Neural cell (in vitro differentiated cells): ENCODE results near the gene NSUN3. TPM values are rescaled to one million over a fixed set of nuclear protein-coding genes. Genes with fewer than 3 reads are reported as not detected.

Experiments
- H2AFZ ChIP-seq: fragments of 200-600, 300-800 bp; sonication (generic), shearing (Covaris generic); 2 replicates; pipeline ENCODE4 v1.6.0; 2014; ENCODE audit warnings: low read depth, mild to moderate bottlenecking, antibody characterized with exemption, low read length, moderate library complexity
- H3F3A ChIP-seq: fragments of 200-600 bp; shearing (Covaris generic); 2 replicates; pipeline ENCODE4 v1.6.1; 2016; ENCODE audit warnings: mild to moderate bottlenecking, moderate library complexity, mixed read lengths, antibody characterized with exemption, low read length; ENCODE audit not compliant: insufficient read depth, poor library complexity, severe bottlenecking
- H3K27ac ChIP-seq: fragments of 200-600, 300-800 bp; sonication (generic), shearing (Covaris generic); 2 replicates; pipeline ENCODE4 v1.5.1; 2014; ENCODE audit warnings: mild to moderate bottlenecking, low read length, moderate library complexity
- H3K27me3 ChIP-seq: fragments of 300-800, 200-600 bp; sonication (generic), shearing (Covaris generic); 2 replicates; pipeline ENCODE4 v1.6.0; 2014; ENCODE audit warnings: mild to moderate bottlenecking, low read depth, low read length, moderate library complexity; ENCODE audit not compliant: insufficient read depth
- H3K36me3 ChIP-seq: fragments of 300-800, 200-600 bp; sonication (generic), shearing (Covaris generic); 2 replicates; pipeline ENCODE4 v1.5.1; 2014; ENCODE audit warnings: mild to moderate bottlenecking, antibody characterized with exemption, low read length, moderate library complexity; ENCODE audit not compliant: insufficient read depth
- H3K4me2 ChIP-seq: fragments of 300-800, 200-600 bp; sonication (generic), shearing (Covaris generic); 2 replicates; pipeline ENCODE4 v1.6.0; 2014; ENCODE audit warnings: mild to moderate bottlenecking, low read length
- H3K4me3 ChIP-seq: fragments of 300-800, 200-600 bp; sonication (generic), shearing (Covaris generic); 2 replicates; pipeline ENCODE4 v1.5.1; 2014; ENCODE audit warnings: mild to moderate bottlenecking, low read length, moderate library complexity
- H3K79me2 ChIP-seq: fragments of 200-600 bp; shearing (Covaris generic); replicated peaks from 2 replicates; pipeline ENCODE4 v1.6.0; 2014; ENCODE audit warnings: mild to moderate bottlenecking, low read length, moderate library complexity; ENCODE audit not compliant: insufficient read depth
- H3K9ac ChIP-seq: fragments of 300-800, 200-600 bp; sonication (generic), shearing (Covaris generic); 2 replicates; pipeline ENCODE4 v1.6.1; 2016; ENCODE audit warnings: mild to moderate bottlenecking, low read length, mixed read lengths
- H3K9me2 ChIP-seq: fragments of 200-600 bp; shearing (Covaris generic); 2 replicates; pipeline ENCODE4 v1.6.1; 2016; ENCODE audit warnings: mild to moderate bottlenecking, low read length, mixed read lengths; ENCODE audit not compliant: insufficient read depth
- H3K9me3 ChIP-seq: fragments of 200-600, 300-800 bp; sonication (generic), shearing (Covaris generic); 2 replicates; pipeline ENCODE4 v1.6.1; 2016; ENCODE audit warnings: mild to moderate bottlenecking, mixed run types, low read length, moderate library complexity, mixed read lengths
- H4K20me1 ChIP-seq: fragments of 200-600 bp; shearing (Covaris generic); 2 replicates; pipeline ENCODE4 v1.6.1; 2016; ENCODE audit warnings: mild to moderate bottlenecking, mixed run types; ENCODE audit not compliant: insufficient read depth
- EP300 ChIP-seq: fragments of 450-650 bp; conservative IDR thresholded peaks from 2 replicates; pipeline ENCODE4 v1.6.1; 2014; ENCODE audit warnings: antibody characterized with exemption, mild to moderate bottlenecking, moderate library complexity; ENCODE audit not compliant: poor library complexity, severe bottlenecking
- EZH2 ChIP-seq: fragments of 200-600, 300-800 bp; shearing (Covaris generic), sonication (generic); IDR thresholded peaks from 2 replicates; pipeline ENCODE4 v1.6.1; 2014; ENCODE audit warnings: antibody characterized with exemption, low read length, borderline replicate concordance, mild to moderate bottlenecking; ENCODE audit not compliant: insufficient read depth, poor library complexity, severe bottlenecking
- MXI1 ChIP-seq: fragments of 450-650 bp; conservative IDR thresholded peaks from 2 replicates; pipeline ENCODE4 v1.6.1; 2014; ENCODE audit warnings: antibody characterized with exemption, mild to moderate bottlenecking; ENCODE audit not compliant: poor library complexity, severe bottlenecking
- POLR2AphosphoS5 ChIP-seq: IDR thresholded peaks from 2 replicates; pipeline ENCODE4 v1.6.1; 2012
- RAD21 ChIP-seq: fragments of 450-650 bp; conservative IDR thresholded peaks from 2 replicates; pipeline ENCODE4 v1.6.1; 2014; ENCODE audit warnings: antibody characterized with exemption, mild to moderate bottlenecking, moderate library complexity
- SMC3 ChIP-seq: fragments of 450-650 bp; conservative IDR thresholded peaks from 2 replicates; pipeline ENCODE4 v1.6.1; 2014; ENCODE audit warnings: antibody characterized with exemption, mild to moderate bottlenecking, moderate library complexity; ENCODE audit not compliant: poor library complexity
- TAF1 ChIP-seq: IDR thresholded peaks from 2 replicates; pipeline ENCODE4 v1.6.1; 2012; ENCODE audit warnings: low read depth
- polyA plus RNA-seq: library from polyadenylated mRNA; depleted of rRNA; stranded (reverse); fragments of >200 nt; gene quantifications from 2 replicates; pipeline ENCODE4 v1.2.3, GENCODE V29; 2014
- TF ChIP-seq, protein P1 (sequence below): fragments of 450-650 bp; IDR thresholded peaks from 2 replicates; pipeline ENCODE4 v1.5.1; 2014; ENCODE audit warnings: antibody characterized with exemption, mild to moderate bottlenecking, moderate library complexity; ENCODE audit not compliant: poor library complexity, severe bottlenecking
- TF ChIP-seq, protein P2 (sequence below): IDR thresholded peaks from 2 replicates; pipeline ENCODE4 v1.6.1; 2012; ENCODE audit warnings: borderline replicate concordance

NSUN3 gene
- polyA plus RNA-seq, 1 donor from 2014 or later: 10.8 TPM

DNA sequence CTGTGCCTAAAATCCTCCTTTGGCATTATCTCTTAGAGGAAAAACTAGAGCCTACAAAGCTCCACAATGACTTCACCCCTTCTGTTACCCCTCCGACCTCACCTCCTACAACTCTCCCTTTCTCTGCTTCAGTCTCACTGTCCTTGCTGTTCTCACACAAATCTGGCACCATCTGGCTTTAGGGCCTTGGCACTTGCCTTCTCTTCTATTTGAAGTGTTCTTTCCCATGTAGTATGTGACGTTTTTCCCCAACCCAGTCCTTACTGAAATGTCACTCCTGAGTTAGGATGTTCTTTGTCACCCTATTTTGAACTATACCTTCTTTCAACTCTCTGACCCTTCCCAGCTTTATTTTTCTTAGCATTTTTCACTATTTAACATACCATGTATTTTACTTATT lies 43.2 kb upstream of the NSUN3 start:
- Histone ChIP-seq H3K4me2 (no peak overlapping the region), H2AFZ (no peak overlapping the region), H3K9me3 (no peaks in the 10 kb centered on the region), H4K20me1 (no peaks in the 10 kb centered on the region), H3F3A (no peaks in the 10 kb centered on the region), H3K27me3 (no peaks in the 10 kb centered on the region), H3K9ac (no peak overlapping the region), H3K27ac (no peak overlapping the region), H3K9me2 (no peaks in the 10 kb centered on the region), H3K4me3 (no peak overlapping the region), H3K36me3 (no peaks in the 10 kb centered on the region), H3K79me2 (no peaks in the 10 kb centered on the region)
- TF ChIP-seq SMC3: no peak
- TF ChIP-seq EP300: no peak
- TF ChIP-seq RAD21: no peak
- no peak for TF ChIP-seq TAF1
- TF ChIP-seq, protein P1, sequence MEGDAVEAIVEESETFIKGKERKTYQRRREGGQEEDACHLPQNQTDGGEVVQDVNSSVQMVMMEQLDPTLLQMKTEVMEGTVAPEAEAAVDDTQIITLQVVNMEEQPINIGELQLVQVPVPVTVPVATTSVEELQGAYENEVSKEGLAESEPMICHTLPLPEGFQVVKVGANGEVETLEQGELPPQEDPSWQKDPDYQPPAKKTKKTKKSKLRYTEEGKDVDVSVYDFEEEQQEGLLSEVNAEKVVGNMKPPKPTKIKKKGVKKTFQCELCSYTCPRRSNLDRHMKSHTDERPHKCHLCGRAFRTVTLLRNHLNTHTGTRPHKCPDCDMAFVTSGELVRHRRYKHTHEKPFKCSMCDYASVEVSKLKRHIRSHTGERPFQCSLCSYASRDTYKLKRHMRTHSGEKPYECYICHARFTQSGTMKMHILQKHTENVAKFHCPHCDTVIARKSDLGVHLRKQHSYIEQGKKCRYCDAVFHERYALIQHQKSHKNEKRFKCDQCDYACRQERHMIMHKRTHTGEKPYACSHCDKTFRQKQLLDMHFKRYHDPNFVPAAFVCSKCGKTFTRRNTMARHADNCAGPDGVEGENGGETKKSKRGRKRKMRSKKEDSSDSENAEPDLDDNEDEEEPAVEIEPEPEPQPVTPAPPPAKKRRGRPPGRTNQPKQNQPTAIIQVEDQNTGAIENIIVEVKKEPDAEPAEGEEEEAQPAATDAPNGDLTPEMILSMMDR: no peak
- TF ChIP-seq, protein P2, sequence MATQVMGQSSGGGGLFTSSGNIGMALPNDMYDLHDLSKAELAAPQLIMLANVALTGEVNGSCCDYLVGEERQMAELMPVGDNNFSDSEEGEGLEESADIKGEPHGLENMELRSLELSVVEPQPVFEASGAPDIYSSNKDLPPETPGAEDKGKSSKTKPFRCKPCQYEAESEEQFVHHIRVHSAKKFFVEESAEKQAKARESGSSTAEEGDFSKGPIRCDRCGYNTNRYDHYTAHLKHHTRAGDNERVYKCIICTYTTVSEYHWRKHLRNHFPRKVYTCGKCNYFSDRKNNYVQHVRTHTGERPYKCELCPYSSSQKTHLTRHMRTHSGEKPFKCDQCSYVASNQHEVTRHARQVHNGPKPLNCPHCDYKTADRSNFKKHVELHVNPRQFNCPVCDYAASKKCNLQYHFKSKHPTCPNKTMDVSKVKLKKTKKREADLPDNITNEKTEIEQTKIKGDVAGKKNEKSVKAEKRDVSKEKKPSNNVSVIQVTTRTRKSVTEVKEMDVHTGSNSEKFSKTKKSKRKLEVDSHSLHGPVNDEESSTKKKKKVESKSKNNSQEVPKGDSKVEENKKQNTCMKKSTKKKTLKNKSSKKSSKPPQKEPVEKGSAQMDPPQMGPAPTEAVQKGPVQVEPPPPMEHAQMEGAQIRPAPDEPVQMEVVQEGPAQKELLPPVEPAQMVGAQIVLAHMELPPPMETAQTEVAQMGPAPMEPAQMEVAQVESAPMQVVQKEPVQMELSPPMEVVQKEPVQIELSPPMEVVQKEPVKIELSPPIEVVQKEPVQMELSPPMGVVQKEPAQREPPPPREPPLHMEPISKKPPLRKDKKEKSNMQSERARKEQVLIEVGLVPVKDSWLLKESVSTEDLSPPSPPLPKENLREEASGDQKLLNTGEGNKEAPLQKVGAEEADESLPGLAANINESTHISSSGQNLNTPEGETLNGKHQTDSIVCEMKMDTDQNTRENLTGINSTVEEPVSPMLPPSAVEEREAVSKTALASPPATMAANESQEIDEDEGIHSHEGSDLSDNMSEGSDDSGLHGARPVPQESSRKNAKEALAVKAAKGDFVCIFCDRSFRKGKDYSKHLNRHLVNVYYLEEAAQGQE: no peak
- no peak for TF ChIP-seq MXI1
- TF ChIP-seq EZH2: no peak
- no peak for TF ChIP-seq POLR2AphosphoS5

DNA sequence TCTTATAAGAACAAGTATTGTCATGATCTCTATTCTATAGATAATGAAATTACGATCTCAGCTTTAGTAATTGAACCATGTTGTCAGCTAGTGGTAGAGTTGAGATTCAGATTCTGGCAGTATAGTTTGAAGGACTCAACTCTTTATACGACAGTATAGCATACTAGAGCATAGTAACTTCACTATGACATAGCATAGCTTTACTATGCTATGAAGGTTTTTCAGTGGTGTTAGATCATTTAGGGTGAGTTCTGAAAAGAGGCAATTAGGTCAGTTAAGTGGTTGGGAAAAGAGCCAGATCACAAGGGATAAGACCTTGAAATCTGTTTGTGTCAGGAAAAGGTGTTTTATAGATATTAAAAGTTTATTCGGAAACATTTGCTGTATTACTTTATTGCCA lies 42.6 kb upstream of the NSUN3 start:
- TF ChIP-seq, protein P2: no peak
- TF ChIP-seq RAD21 (no peak), EP300 (no peak), POLR2AphosphoS5 (no peak), TAF1 (no peak), MXI1 (no peak), SMC3 (no peak), EZH2 (no peak)
- TF ChIP-seq, protein P1: no peak
- H3F3A ChIP-seq: no peaks in the 10 kb centered on the region
- no peaks in the 10 kb centered on the region for H3K79me2 ChIP-seq
- no peaks in the 10 kb centered on the region for H3K9me2 ChIP-seq
- H3K4me3 ChIP-seq: no peak overlapping the region
- H3K27me3 ChIP-seq: no peaks in the 10 kb centered on the region
- no peaks in the 10 kb centered on the region for H3K36me3 ChIP-seq
- H2AFZ ChIP-seq: no peak overlapping the region
- no peak overlapping the region for H3K9ac ChIP-seq
- no peaks in the 10 kb centered on the region for H4K20me1 ChIP-seq
- no peak overlapping the region for H3K27ac ChIP-seq
- H3K9me3 ChIP-seq: no peaks in the 10 kb centered on the region
- H3K4me2 ChIP-seq: no peak overlapping the region
